ENCODE measurements around the gene HYCC2. TPM values are rescaled to one million over a fixed set of nuclear protein-coding genes. Genes with fewer than 3 reads are reported as not detected.
"Not testable (repeated sequence)": the region's sequence is repeated elsewhere in the genome, so short reads cannot be mapped to it uniquely, and the experiment has no call there.

The HYCC2 gene
- polyA plus RNA-seq (2011; rRNA removed) (4.5 and 6.1 TPM in 2 replicates), polyA minus RNA-seq (2011; rRNA and poly(A)+ RNA removed) (9.2 and 15.1 TPM in 2 replicates)

DNA sequence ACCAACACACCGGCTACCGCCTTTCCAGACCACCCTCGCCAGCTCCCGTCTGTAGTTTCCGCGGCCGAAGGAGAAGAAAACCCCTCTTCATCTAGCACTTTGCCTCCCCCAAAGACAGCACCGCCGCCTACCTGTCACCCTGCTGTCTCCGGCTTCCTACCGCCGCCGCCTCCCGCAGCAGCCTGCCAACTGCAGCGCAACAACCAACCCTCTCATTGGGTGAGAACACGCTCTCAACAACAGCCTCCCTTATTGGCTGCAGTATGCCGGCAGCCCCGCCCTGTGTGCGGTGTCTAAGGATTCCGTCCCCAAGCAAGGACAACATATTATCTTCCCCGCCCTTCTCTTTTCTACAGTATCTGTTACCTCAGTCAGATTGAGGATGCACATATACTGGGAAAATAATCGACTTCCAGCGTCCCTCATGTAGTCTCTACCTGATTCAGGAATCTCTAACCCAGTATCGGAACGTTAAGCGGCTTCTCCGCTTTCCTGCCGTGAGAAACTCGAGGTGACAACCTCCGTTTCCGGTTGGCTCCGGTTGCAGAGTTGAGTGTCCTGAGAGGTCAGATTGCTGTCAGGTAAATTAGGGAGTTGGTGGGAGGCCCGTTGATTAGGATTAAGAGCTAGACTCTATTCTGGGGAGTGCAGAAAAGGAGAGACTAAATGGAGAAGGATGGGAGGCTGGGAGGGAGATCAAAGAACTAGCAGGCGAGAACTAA is at the start of gene HYCC2, which contains the start of gene NDUFB3:
TSS of gene HYCC2 (minus strand) at position 193 of the 722 bp plus-strand sequence. CDS start 47,662 bp downstream, outside the sequence.
TSS of gene NDUFB3 (plus strand) at position 523 of the 722 bp plus-strand sequence. CDS start 6,882 bp downstream, outside the sequence.
- POLR2A ChIA-PET = no interaction called here
- TF ChIP-seq, protein P1, sequence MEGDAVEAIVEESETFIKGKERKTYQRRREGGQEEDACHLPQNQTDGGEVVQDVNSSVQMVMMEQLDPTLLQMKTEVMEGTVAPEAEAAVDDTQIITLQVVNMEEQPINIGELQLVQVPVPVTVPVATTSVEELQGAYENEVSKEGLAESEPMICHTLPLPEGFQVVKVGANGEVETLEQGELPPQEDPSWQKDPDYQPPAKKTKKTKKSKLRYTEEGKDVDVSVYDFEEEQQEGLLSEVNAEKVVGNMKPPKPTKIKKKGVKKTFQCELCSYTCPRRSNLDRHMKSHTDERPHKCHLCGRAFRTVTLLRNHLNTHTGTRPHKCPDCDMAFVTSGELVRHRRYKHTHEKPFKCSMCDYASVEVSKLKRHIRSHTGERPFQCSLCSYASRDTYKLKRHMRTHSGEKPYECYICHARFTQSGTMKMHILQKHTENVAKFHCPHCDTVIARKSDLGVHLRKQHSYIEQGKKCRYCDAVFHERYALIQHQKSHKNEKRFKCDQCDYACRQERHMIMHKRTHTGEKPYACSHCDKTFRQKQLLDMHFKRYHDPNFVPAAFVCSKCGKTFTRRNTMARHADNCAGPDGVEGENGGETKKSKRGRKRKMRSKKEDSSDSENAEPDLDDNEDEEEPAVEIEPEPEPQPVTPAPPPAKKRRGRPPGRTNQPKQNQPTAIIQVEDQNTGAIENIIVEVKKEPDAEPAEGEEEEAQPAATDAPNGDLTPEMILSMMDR (IDR thresholded peaks at IDR 0.05; ENCODE audit: low read depth, low read length) = peak; percentile 41
- H3K9me3 ChIP-seq (ENCODE audit: control insufficient read depth, insufficient read depth, low read length) = no peaks in the 10 kb centered on the region; the same call in 1 of the 2 replicates

DNA sequence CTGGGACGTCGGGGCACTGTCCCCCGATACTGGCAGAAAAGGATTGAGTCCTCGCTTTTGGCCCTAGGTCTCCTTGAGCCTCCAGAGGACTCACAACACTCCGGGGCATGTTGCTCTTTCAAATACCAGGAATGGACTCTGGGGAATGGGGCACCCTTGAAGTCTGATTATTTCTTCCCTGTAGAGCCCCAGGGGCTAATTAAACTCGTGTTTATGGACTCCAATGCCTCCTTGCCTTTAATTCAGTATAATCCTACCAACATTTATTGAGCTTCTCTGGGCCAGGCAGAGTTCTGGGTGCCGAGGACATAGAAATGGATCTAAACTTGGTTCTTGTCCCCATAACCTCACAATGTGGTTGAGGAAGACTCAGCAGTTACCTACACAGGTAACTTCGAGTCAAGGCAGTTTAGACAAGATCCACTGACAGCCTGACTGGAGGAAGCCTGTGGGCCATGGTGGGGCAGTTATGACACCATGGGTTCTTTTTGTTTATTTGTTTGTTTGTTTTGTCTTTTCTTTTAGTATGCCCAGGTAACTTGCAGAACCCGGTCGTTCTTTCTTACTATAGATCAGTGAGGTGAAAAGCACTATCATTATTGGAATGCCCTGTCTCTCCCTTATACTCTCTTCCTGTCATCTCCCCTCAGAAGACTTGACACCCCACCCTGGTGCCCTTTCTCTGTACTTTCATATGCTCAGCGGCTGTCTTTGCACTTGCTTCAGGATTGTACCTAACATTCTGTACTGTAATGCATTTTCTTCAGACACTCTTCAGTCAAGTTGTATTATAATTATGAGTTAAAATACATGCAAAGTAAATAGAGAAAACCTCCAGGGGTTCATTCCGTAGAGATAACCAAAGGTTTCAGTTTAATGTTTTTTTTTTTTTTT is 47.7 kb upstream of the HYCC2 start:
- H3K27ac ChIP-seq (ENCODE audit: low read depth, low read length) = peak overlapping the region; percentile 99
- peak overlapping the region; percentile 80 for H3K4me3 ChIP-seq (ENCODE audit: low read depth, low read length)
- POLR2A ChIA-PET = no interaction called here
- CTCF ChIA-PET = interaction anchor here (0.6 to 4.2 kb wide), 5 partner anchors 10 to 113 kb away, joined by 3 to 43 read pairs (median 8); no protein-coding TSS in a partner anchor
- H3K27me3 ChIP-seq (ENCODE audit: control insufficient read depth, insufficient read depth, low read length) = no peaks in the 10 kb centered on the region
- TF ChIP-seq, protein P1 (IDR thresholded peaks at IDR 0.05; ENCODE audit: low read depth, low read length) = no peak
- H3K9me3 ChIP-seq (ENCODE audit: control insufficient read depth, insufficient read depth, low read length) = peaks cover 6% of the 10 kb centered on the region; the same call in 1 of the 2 replicates
- peak; percentile 8 for DNase-seq (ENCODE audit: low read depth, low spot score)

More for the DNA sequence above, at the start of gene HYCC2, which contains the start of gene NDUFB3:
- CTCF ChIA-PET = interaction anchor here (0.5 to 4.3 kb wide), 5 partner anchors 71 to 170 kb away, joined by 3 to 55 read pairs (median 3); no protein-coding TSS in a partner anchor
- Histone ChIP-seq H3K27me3 (ENCODE audit: control insufficient read depth, insufficient read depth, low read length) (no peaks in the 10 kb centered on the region), H3K27ac (ENCODE audit: low read depth, low read length) (peak within 1 kb of the TSS; percentile 35), H3K4me3 (ENCODE audit: low read depth, low read length) (peak within 1 kb of the TSS; percentile 99)
- peak; percentile 84 for DNase-seq (ENCODE audit: low read depth, low spot score)

DNA sequence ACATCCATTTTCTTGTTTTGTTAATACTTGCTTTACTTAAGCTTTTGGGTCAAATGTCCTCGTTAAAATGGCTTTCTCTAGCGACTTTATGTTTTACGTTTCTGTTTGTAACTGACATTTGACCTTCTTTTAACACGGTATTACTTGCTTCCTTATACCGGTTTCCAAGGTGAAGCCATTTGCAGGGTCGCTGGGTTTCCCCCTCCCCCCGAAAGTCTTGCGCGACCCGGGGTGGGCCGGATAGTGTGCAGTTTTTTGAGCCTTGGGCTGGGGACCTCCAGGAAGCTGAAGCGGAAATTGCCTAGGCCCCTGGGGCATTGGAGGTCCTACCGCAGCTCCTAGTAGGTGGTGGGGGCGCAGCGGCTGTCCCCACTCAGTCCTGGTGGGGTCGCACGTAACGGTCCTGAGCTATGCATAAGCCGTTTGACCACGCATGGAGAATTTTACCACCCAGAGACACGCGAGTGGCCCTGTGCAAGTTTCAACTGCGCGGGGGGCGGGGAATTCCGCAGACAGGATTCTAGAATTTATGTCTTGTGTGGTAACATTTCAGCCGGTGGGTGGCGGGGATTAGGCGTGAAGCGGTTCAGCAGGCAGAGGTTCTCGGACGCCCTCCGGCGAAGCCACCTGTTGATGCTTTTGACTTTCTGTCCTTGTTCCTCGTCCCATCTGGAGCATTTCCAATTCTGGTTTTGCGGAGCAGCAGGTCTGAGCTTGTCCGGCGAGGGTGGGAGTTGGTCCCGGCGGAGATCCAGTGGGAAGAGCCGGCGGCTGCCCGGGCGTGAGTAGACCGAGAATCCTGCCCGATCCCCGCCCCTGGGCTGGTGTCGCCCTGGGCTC is 46.9 kb upstream of the HYCC2 start:
- TF ChIP-seq, protein P1 (IDR thresholded peaks at IDR 0.05; ENCODE audit: low read depth, low read length) = peak; percentile 51
- CTCF ChIA-PET = interaction anchor here (0.5 to 4.2 kb wide), 8 partner anchors 11 to 186 kb away, joined by 3 to 43 read pairs (median 6); no protein-coding TSS in a partner anchor
- Histone ChIP-seq H3K27ac (ENCODE audit: low read depth, low read length) (peak overlapping the region; percentile 99), H3K9me3 (ENCODE audit: control insufficient read depth, insufficient read depth, low read length) (peaks cover 6% of the 10 kb centered on the region; the same call in 1 of the 2 replicates), H3K4me3 (ENCODE audit: low read depth, low read length) (peak overlapping the region; percentile 80), H3K27me3 (ENCODE audit: control insufficient read depth, insufficient read depth, low read length) (no peaks in the 10 kb centered on the region)
- DNase-seq (ENCODE audit: low read depth, low spot score) = peak; percentile 37
- POLR2A ChIA-PET = interaction anchor here (0.5 to 1.4 kb wide), 3 partner anchors 33 to 53 kb away, joined by 3 read pairs; no protein-coding TSS in a partner anchor

DNA sequence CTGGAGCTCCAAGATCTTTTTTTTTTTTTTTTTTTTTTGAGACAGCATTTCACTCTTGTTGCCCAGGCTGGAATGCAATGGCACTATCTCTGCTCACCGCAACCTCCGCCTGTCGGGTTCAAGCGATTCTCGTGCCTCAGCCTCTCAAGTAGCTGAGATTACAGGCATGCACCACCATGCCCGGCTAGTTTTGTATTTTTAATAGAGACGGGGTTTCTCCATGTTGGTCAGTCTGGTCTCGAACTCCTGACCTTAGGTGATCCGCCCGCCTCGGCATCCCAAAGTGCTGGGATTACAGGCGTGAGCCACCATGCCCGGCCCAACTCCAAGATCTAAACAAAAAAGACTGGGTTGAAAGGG is 46.2 kb upstream of the HYCC2 start:
- ChIA-PET CTCF (interaction anchor here (0.5 to 4.2 kb wide), 7 partner anchors 12 to 185 kb away, joined by 3 to 43 read pairs (median 5); no protein-coding TSS in a partner anchor), POLR2A (interaction anchor here (0.7 to 2.5 kb wide), 5 partner anchors 12 to 269 kb away, joined by 3 to 17 read pairs (median 8); no protein-coding TSS in a partner anchor)
- H3K27ac ChIP-seq (ENCODE audit: low read depth, low read length) = peak overlapping the region; percentile 99
- H3K27me3 ChIP-seq (ENCODE audit: control insufficient read depth, insufficient read depth, low read length); H3K9me3 ChIP-seq (ENCODE audit: control insufficient read depth, insufficient read depth, low read length); DNase-seq (ENCODE audit: low read depth, low spot score): not testable (repeated sequence)
- H3K4me3 ChIP-seq (ENCODE audit: low read depth, low read length) = peak overlapping the region; percentile 80
